Hepatic stellate cell (primary cell): ENCODE data around the gene ARHGAP31.
A peak's percentile ranks its signal among the peaks of the same experiment; 100 is the strongest.
"Not testable (repeated sequence)": the region's sequence is repeated elsewhere in the genome, so short reads cannot be mapped to it uniquely, and the experiment has no call there.

Experiments used
- DNase-seq: peaks from one replicate; pipeline ENCODE4 v3.0.0; 2011; ENCODE audit warnings: low spot score

ARHGAP31 gene, protein sequence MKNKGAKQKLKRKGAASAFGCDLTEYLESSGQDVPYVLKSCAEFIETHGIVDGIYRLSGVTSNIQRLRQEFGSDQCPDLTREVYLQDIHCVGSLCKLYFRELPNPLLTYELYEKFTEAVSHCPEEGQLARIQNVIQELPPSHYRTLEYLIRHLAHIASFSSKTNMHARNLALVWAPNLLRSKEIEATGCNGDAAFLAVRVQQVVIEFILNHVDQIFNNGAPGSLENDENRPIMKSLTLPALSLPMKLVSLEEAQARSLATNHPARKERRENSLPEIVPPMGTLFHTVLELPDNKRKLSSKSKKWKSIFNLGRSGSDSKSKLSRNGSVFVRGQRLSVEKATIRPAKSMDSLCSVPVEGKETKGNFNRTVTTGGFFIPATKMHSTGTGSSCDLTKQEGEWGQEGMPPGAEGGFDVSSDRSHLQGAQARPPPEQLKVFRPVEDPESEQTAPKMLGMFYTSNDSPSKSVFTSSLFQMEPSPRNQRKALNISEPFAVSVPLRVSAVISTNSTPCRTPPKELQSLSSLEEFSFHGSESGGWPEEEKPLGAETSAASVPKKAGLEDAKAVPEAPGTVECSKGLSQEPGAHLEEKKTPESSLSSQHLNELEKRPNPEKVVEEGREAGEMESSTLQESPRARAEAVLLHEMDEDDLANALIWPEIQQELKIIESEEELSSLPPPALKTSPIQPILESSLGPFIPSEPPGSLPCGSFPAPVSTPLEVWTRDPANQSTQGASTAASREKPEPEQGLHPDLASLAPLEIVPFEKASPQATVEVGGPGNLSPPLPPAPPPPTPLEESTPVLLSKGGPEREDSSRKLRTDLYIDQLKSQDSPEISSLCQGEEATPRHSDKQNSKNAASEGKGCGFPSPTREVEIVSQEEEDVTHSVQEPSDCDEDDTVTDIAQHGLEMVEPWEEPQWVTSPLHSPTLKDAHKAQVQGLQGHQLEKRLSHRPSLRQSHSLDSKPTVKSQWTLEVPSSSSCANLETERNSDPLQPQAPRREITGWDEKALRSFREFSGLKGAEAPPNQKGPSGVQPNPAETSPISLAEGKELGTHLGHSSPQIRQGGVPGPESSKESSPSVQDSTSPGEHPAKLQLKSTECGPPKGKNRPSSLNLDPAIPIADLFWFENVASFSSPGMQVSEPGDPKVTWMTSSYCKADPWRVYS (N-terminal part only)

DNA sequence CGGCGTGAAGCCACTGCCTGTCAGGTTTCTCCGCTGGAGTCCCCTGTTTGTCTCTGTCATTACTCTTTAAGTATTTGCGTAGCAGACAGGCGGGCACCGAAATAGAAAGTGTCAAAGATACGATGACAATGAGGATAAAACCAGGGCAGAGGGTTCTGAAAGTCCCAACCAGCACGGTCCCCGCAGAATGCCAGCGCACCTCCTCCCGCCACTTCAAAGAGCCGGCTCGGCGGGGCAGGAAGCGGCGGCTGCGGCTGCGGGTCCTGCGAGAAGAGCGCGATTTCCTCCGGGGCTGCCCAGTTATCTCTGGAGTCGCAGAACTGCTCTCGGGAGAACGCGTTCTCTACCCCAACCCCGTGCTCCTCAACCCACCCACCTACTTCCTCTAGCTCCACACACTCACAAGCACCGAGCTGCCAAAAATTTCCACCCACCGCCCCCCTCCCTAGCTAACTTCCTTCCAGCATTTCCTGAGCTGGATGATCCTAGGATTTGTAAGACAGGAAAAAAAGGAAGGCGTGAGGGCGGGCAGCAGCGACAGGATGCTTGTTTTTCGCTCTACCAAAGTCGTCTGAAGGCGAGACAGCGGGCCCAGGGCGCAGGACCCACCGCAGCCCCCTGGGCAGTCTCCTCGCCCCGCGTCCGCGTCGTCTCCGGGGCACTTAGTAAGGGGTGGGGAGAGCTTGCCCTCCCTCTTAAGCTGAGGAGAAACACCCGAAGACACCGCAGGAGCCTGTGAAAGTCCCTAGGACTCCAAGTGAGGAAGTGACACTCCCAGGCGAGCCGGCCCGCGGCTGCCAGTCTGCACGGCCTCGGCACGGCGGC, at the start of gene ARHGAP31:
TSS of gene ARHGAP31 (plus strand) at position 513 of the 825 bp plus-strand sequence. CDS start 522 bp downstream, outside the sequence.
- peak; percentile 63 for DNase-seq

- no peak for DNase-seq
Measured at GRCh38 chr3:119245778-119246177, 48.4 kb upstream of the ARHGAP31 start.

GRCh38 chr3:119255214-119255613, 39.0 kb upstream of the ARHGAP31 start:
- no peak for DNase-seq

GRCh38 chr3:119257111-119257510, 37.1 kb upstream of the ARHGAP31 start:
- no peak for DNase-seq

- no peak for DNase-seq
Measured at GRCh38 chr3:119257654-119258410, 36.4 kb upstream of the ARHGAP31 start.

- no peak for DNase-seq
Measured at GRCh38 chr3:119258915-119259314, 35.3 kb upstream of the ARHGAP31 start.

- no peak for DNase-seq
Measured at GRCh38 chr3:119259821-119260220, 34.4 kb upstream of the ARHGAP31 start.

DNA sequence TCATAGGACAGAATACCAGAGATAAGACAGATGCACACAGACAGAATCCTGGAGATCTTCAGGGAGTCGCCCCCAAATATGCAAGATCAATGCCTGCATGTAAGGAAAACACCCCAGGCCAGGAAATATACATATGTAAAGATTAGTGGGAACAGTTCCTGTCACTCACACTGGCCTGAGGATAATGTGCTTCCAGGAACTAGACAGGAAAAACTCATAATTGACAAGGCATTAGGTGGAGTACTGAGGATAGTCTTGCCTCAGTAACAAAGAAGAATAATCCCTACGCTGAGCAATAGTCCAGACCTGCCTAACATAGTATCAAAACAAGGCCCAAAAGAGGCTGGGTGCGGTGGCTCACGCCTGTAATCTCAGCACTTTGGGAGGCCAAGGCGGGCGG, 33.1 kb upstream of the ARHGAP31 start:
- DNase-seq: no peak

- DNase-seq: not testable (repeated sequence)
Measured at GRCh38 chr3:119270212-119270611, 24.0 kb upstream of the ARHGAP31 start.

- no peak for DNase-seq
Measured at GRCh38 chr3:119276680-119277079, 17.5 kb upstream of the ARHGAP31 start.

- no peak for DNase-seq
Measured at GRCh38 chr3:119279101-119279554, 15.1 kb upstream of the ARHGAP31 start.

GRCh38 chr3:119279584-119280243, 14.5 kb upstream of the ARHGAP31 start:
- no peak for DNase-seq

GRCh38 chr3:119288669-119289403, 5.3 kb upstream of the ARHGAP31 start:
- no peak for DNase-seq

GRCh38 chr3:119289404-119289770, 4.8 kb upstream of the ARHGAP31 start:
- DNase-seq: no peak

DNA sequence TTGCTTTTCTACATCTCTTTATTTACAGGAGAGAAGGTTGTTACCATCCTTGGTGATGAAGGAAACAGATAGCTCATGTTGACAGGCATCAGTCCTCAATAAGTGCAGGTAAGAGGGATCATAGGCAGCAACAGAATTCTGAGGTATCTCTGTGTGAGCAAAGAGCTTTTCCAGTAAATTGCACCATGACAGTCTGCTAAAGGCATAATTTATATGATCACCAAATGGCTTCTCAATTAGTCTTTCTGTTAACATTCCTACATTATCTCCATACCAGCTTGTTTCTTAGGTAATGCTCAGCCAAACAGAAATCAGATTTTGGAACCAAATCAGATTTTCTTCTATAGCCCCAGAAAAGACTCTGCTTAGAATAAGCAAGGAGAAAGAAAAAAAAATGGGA, 3.6 kb upstream of the ARHGAP31 start:
- DNase-seq: no peak

DNA sequence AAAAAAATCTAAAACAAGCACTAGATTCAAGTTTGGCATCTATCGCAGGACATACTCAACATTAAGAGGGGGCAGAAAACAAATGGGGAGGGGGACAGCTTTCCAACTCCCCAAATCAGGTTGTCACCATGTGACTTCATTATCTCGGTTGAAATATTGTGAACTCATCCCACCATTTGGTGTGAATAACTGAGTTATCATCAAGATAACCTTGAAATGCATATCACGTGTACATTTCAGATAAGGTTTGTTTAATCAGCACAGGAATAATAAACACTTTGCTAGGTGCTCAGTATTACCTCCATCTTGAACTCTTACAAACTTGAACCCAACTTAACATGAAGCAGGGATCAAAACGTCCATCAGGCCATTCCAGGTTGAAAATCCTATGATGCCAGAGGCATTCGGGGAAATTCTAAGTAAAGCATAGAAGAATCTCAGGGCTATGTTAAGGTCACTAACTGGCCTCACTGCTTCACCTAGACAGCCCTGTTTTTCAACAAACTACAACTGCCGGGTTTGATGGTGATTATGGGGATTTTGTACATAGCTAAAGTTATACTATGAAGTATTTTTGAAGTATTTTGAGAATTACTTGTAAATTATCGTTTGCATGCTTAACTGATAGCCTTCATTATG, 3.0 kb upstream of the ARHGAP31 start:
- no peak for DNase-seq

- DNase-seq: no peak
Measured at GRCh38 chr3:119292666-119293065, 1.5 kb upstream of the ARHGAP31 start.

- peak; percentile 10 for DNase-seq
Measured at GRCh38 chr3:119293105-119293870, 895 bp upstream of the ARHGAP31 start.
